Measurements from ENCODE around the gene NRP2. TPM values are rescaled to one million over a fixed set of nuclear protein-coding genes. Genes with fewer than 3 reads are reported as not detected.

NRP2 gene
- total RNA-seq, 1 experiment from 2014 or later: 1.2 TPM

- Histone ChIP-seq H3K9ac (ENCODE audit: low read length) (no peak overlapping the region), H3K4me2 (ENCODE audit: low read length) (no peak overlapping the region), H3K36me3 (ENCODE audit: control insufficient read depth in 1 of 2, insufficient read depth in 2 of 2, low read length in 2 of 2) (no peaks in the 10 kb centered on the region), H3K79me2 (ENCODE audit: insufficient read depth, low read length) (no peaks in the 10 kb centered on the region), H2AFZ (ENCODE audit: low read depth, low read length, poor library complexity, severe bottlenecking) (no peak overlapping the region), H3K27ac (ENCODE audit: low read depth, low read length) (no peak overlapping the region), H3K27me3 (ENCODE audit: insufficient read depth, low read length) (no peaks in the 10 kb centered on the region), H3K9me2 (ENCODE audit: insufficient read depth) (no peaks in the 10 kb centered on the region), H3K4me1 (ENCODE audit: control insufficient read depth in 1 of 2, insufficient read depth in 2 of 2, low read length in 2 of 2) (peaks cover under 1 to 18% of the 10 kb centered on the region in 2 experiments; a peak in 2 of 4 replicates), H3K9me3 (ENCODE audit: control insufficient read depth in 1 of 2, insufficient read depth in 1 of 2, low read depth in 1 of 2, low read length in 2 of 2) (no peaks in the 10 kb centered on the region), H4K20me1 (ENCODE audit: insufficient read depth) (no peaks in the 10 kb centered on the region), H3K4me3 (replicated peaks in 1 of 2; ENCODE audit: low read depth in 1 of 2, low read length in 2 of 2) (no peak overlapping the region)
- DNase-seq (ENCODE audit: low read depth, low spot score) (no peak), ATAC-seq (no peak)
- TF ChIP-seq SRF (IDR thresholded peaks at IDR 0.05; ENCODE audit: low read depth) (no peak), ZFX (IDR thresholded peaks at IDR 0.05) (no peak), CEBPB (IDR thresholded peaks at IDR 0.05; ENCODE audit: low read depth) (no peak)
- CTCF ChIA-PET: interaction anchor here (0.8 kb wide), 1 partner anchor 14 kb away, joined by 3 read pairs; no protein-coding TSS in a partner anchor
- RAD21 ChIA-PET (ENCODE audit: low non-redundant PET in 1 of 2, low total read pairs in 2 of 2, uncharacterized antibody in 2 of 2, unreplicated experiment in 2 of 2): no interaction called here
- POLR2A ChIA-PET: no interaction called here
- no TSS peak for BruUV-seq (replicated peaks)
- intact Hi-C loops (cut with micrococcal nuclease): no loop called here
Observed at GRCh38 chr2:205706769-205707381, 24.6 kb downstream of the NRP2 start.

GRCh38 chr2:205708231-205708631, 25.9 kb downstream of the NRP2 start:
- no TSS peak for BruUV-seq (replicated peaks)
- intact Hi-C loops (cut with micrococcal nuclease): no loop called here
- no peaks in the 10 kb centered on the region for H4K20me1 ChIP-seq (ENCODE audit: insufficient read depth)
- no peak overlapping the region for H3K4me3 ChIP-seq (replicated peaks in 1 of 2; ENCODE audit: low read depth in 1 of 2, low read length in 2 of 2)
- no peak overlapping the region for H3K27ac ChIP-seq (ENCODE audit: low read depth, low read length)
- H3K79me2 ChIP-seq (ENCODE audit: insufficient read depth, low read length): no peaks in the 10 kb centered on the region
- TF ChIP-seq ZNF274 (IDR thresholded peaks at IDR 0.05; ENCODE audit: low read depth, low read length): no peak
- TF ChIP-seq YY1 (IDR thresholded peaks at IDR 0.05; ENCODE audit: extremely low read depth, insufficient replicate concordance, low read depth, low read length): no peak
- TF ChIP-seq ELF1 (IDR thresholded peaks at IDR 0.05; ENCODE audit: borderline replicate concordance, low read depth): no peak
- no peak for TF ChIP-seq FOSL1 (IDR thresholded peaks at IDR 0.05; ENCODE audit: low read depth)
- no peak for TF ChIP-seq CBX3 (IDR thresholded peaks at IDR 0.05; ENCODE audit: low read depth)
- TF ChIP-seq JUND (IDR thresholded peaks at IDR 0.05): no peak
- TF ChIP-seq EGR1 (IDR thresholded peaks at IDR 0.05; ENCODE audit: low read depth): no peak
- no peak for TF ChIP-seq SRF (IDR thresholded peaks at IDR 0.05; ENCODE audit: low read depth)
- TF ChIP-seq TCF7L2 (IDR thresholded peaks at IDR 0.05; ENCODE audit: borderline replicate concordance, extremely low read depth, insufficient read depth, insufficient read length): no peak
- no peak for TF ChIP-seq POLR2A (IDR thresholded peaks at IDR 0.05; ENCODE audit: borderline replicate concordance, extremely low read depth, insufficient read depth, insufficient read length)
- TF ChIP-seq SIN3A (IDR thresholded peaks at IDR 0.05; ENCODE audit: low read depth): no peak
- TF ChIP-seq CEBPB (IDR thresholded peaks at IDR 0.05; ENCODE audit: low read depth): no peak
- TF ChIP-seq ZBTB33 (IDR thresholded peaks at IDR 0.05; ENCODE audit: extremely low read depth, insufficient replicate concordance, low read length): no peak
- TF ChIP-seq, protein P1, sequence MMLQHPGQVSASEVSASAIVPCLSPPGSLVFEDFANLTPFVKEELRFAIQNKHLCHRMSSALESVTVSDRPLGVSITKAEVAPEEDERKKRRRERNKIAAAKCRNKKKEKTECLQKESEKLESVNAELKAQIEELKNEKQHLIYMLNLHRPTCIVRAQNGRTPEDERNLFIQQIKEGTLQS (IDR thresholded peaks at IDR 0.05): no peak
- H2AFZ ChIP-seq (ENCODE audit: low read depth, low read length, poor library complexity, severe bottlenecking): no peak overlapping the region
- ATAC-seq (no peak), DNase-seq (ENCODE audit: low read depth, low spot score) (no peak)
- H3K4me2 ChIP-seq (ENCODE audit: low read length): no peak overlapping the region
- no peaks in the 10 kb centered on the region for H3K36me3 ChIP-seq (ENCODE audit: control insufficient read depth in 1 of 2, insufficient read depth in 2 of 2, low read length in 2 of 2)
- RAD21 ChIA-PET (ENCODE audit: low non-redundant PET in 1 of 2, low total read pairs in 2 of 2, uncharacterized antibody in 2 of 2, unreplicated experiment in 2 of 2): no interaction called here
- no peaks in the 10 kb centered on the region for H3K9me3 ChIP-seq (ENCODE audit: control insufficient read depth in 1 of 2, insufficient read depth in 1 of 2, low read depth in 1 of 2, low read length in 2 of 2)
- CTCF ChIA-PET: no interaction called here
- POLR2A ChIA-PET: no interaction called here
- peaks cover 0 to 6% of the 10 kb centered on the region in 2 experiments; a peak in 1 of 4 replicates for H3K4me1 ChIP-seq (ENCODE audit: control insufficient read depth in 1 of 2, insufficient read depth in 2 of 2, low read length in 2 of 2)
- H3K27me3 ChIP-seq (ENCODE audit: insufficient read depth, low read length): peaks cover 7% of the 10 kb centered on the region; the same call in 1 of the 2 replicates
- H3K9me2 ChIP-seq (ENCODE audit: insufficient read depth): no peaks in the 10 kb centered on the region
- no peak overlapping the region for H3K9ac ChIP-seq (ENCODE audit: low read length)

Data from HCT116 (cell line).